ENCODE data around the gene NFYA. TPM values are rescaled to one million over a fixed set of nuclear protein-coding genes. Genes with fewer than 3 reads are reported as not detected.

NFYA gene
- total RNA-seq, 4 donors from 2014 or later: 10.9 to 43.6 (median 18.4) TPM

- intact Hi-C loops (cut with DNase I; ENCODE audit: low total_unique reads): no loop called here
Measured at GRCh38 chr6:41077536-41077935, 4.8 kb downstream of the NFYA start.

GRCh38 chr6:41078101-41078500, 5.3 kb downstream of the NFYA start:
- H3K27me3 ChIP-seq: no peaks in the 10 kb centered on the region
- no peak for DNase-seq
- H3K9me3 ChIP-seq: no peaks in the 10 kb centered on the region
- H3K27ac ChIP-seq: no peak overlapping the region
- TF ChIP-seq POLR2A (IDR thresholded peaks at IDR 0.05): no peak
- TF ChIP-seq, protein P1, sequence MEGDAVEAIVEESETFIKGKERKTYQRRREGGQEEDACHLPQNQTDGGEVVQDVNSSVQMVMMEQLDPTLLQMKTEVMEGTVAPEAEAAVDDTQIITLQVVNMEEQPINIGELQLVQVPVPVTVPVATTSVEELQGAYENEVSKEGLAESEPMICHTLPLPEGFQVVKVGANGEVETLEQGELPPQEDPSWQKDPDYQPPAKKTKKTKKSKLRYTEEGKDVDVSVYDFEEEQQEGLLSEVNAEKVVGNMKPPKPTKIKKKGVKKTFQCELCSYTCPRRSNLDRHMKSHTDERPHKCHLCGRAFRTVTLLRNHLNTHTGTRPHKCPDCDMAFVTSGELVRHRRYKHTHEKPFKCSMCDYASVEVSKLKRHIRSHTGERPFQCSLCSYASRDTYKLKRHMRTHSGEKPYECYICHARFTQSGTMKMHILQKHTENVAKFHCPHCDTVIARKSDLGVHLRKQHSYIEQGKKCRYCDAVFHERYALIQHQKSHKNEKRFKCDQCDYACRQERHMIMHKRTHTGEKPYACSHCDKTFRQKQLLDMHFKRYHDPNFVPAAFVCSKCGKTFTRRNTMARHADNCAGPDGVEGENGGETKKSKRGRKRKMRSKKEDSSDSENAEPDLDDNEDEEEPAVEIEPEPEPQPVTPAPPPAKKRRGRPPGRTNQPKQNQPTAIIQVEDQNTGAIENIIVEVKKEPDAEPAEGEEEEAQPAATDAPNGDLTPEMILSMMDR (IDR thresholded peaks at IDR 0.05): no peak
- H3K36me3 ChIP-seq: no peaks in the 10 kb centered on the region
- H3K4me3 ChIP-seq: no peak overlapping the region
- intact Hi-C loops (cut with DNase I; ENCODE audit: low total_unique reads): no loop called here
- peaks cover 4 to 7% of the 10 kb centered on the region in 2 donors for H3K4me1 ChIP-seq

More at GRCh38 chr6:41077536-41077935, 4.8 kb downstream of the NFYA start:
- Histone ChIP-seq H3K36me3 (no peaks in the 10 kb centered on the region), H3K4me1 (peaks cover 4 to 6% of the 10 kb centered on the region in 2 donors), H3K27ac (no peak overlapping the region), H3K27me3 (no peaks in the 10 kb centered on the region), H3K4me3 (no peak overlapping the region), H3K9me3 (no peaks in the 10 kb centered on the region)
- no peak for DNase-seq
- TF ChIP-seq POLR2A (IDR thresholded peaks at IDR 0.05): no peak
- TF ChIP-seq, protein P1 (IDR thresholded peaks at IDR 0.05): no peak

- TF ChIP-seq, protein P1 (IDR thresholded peaks at IDR 0.05): no peak
- no peak for TF ChIP-seq POLR2A (IDR thresholded peaks at IDR 0.05)
- H3K27me3 ChIP-seq: no peaks in the 10 kb centered on the region
- H3K4me3 ChIP-seq: no peak overlapping the region
- H3K27ac ChIP-seq: no peak overlapping the region
- no peak for DNase-seq
- intact Hi-C loops (cut with DNase I; ENCODE audit: low total_unique reads): no loop called here
- no peaks in the 10 kb centered on the region for H3K9me3 ChIP-seq
- H3K36me3 ChIP-seq: no peaks in the 10 kb centered on the region
- H3K4me1 ChIP-seq: peaks cover 4 to 7% of the 10 kb centered on the region in 2 donors
Measured at GRCh38 chr6:41079080-41079479, 6.3 kb downstream of the NFYA start.

DNA sequence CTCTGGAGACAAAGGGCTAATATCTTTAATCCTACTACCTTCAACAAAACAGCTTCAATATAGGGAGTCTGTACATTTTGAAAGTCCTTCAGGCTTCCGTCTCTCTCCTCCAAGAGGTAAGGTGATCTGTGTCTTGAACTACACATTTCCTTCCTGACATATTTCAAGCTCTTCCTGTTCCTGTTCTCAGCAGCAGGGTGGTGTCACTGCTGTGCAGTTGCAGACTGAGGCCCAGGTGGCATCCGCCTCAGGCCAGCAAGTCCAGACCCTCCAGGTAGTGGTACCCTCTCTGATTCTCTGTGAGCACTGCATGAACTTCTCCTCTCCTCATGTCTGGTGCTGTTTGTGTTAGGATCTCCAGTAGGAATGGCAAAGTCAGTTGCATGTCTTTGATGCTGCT, 7.8 kb downstream of the NFYA start:
- H3K27me3 ChIP-seq: no peaks in the 10 kb centered on the region
- peaks cover 4 to 7% of the 10 kb centered on the region in 2 donors for H3K4me1 ChIP-seq
- intact Hi-C loops (cut with DNase I; ENCODE audit: low total_unique reads): no loop called here
- no peak for DNase-seq
- H3K27ac ChIP-seq: no peak overlapping the region
- TF ChIP-seq POLR2A (IDR thresholded peaks at IDR 0.05): no peak
- TF ChIP-seq, protein P1 (IDR thresholded peaks at IDR 0.05): no peak
- no peak overlapping the region for H3K4me3 ChIP-seq
- no peaks in the 10 kb centered on the region for H3K9me3 ChIP-seq
- no peaks in the 10 kb centered on the region for H3K36me3 ChIP-seq

DNA sequence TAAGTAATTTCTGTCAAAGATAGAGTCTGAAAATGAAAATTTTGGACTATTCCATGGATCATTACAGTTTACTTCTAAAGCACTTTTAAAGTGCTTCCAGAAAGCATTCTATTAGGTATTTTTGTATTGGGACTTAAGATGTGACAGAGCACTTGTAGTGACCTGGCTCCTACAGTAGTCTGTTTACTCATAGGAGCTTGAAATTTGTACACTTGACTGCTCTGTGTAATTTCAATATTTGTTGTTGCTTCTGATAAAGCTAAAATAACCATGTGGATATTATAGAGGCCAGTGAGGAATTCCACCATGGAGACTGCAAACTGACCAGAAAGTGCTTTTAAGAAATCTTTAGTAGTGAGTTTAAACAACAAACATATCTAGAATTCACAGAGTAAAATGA, 10.3 kb downstream of the NFYA start:
- no peaks in the 10 kb centered on the region for H3K36me3 ChIP-seq
- no peak for DNase-seq

More for the DNA sequence above, 10.3 kb downstream of the NFYA start:
- H3K27ac ChIP-seq: no peak overlapping the region
- TF ChIP-seq POLR2A (IDR thresholded peaks at IDR 0.05): no peak
- TF ChIP-seq, protein P1 (IDR thresholded peaks at IDR 0.05): no peak
- intact Hi-C loops (cut with DNase I; ENCODE audit: low total_unique reads): no loop called here
- H3K9me3 ChIP-seq: no peaks in the 10 kb centered on the region
- H3K4me3 ChIP-seq: no peak overlapping the region
- peaks cover 4 to 7% of the 10 kb centered on the region in 2 donors for H3K4me1 ChIP-seq
- no peaks in the 10 kb centered on the region for H3K27me3 ChIP-seq

Data from uterus (tissue), 4 donors.